ENCODE data around the gene SNRNP40. TPM values are rescaled to one million over a fixed set of nuclear protein-coding genes. Genes with fewer than 3 reads are reported as not detected.
"Not testable (repeated sequence)": the region's sequence is repeated elsewhere in the genome, so short reads cannot be mapped to it uniquely, and the experiment has no call there.

Gene SNRNP40
- total and polyA plus RNA-seq, 4 donors: 12.3 to 74.3 (median 19.8) TPM

GRCh38 chr1:31262393-31262792 is 34.2 kb downstream of the SNRNP40 start:
- 95% methylated on average over 5 of the region's 5 CpGs for WGBS
- not testable (repeated sequence) for DNase-seq (ENCODE audit: low spot score); H3K9me3 ChIP-seq (ENCODE audit: control insufficient read depth in 4 of 4, low read length in 3 of 4); H3K27ac ChIP-seq (ENCODE audit: low read depth in 1 of 2, low read length in 2 of 2); H3K27me3 ChIP-seq (ENCODE audit: control insufficient read depth in 4 of 4, insufficient read depth in 4 of 4, low read length in 3 of 4); H3K9ac ChIP-seq (ENCODE audit: low read depth in 1 of 2, low read length in 2 of 2); H3K4me3 ChIP-seq (ENCODE audit: low read depth in 1 of 3, low read length in 3 of 3); H3K4me1 ChIP-seq (ENCODE audit: control insufficient read depth in 4 of 4, insufficient read depth in 4 of 4, low read length in 3 of 4)
- H3K36me3 ChIP-seq (ENCODE audit: control insufficient read depth in 4 of 4, insufficient read depth in 3 of 4, low read depth in 1 of 4, low read length in 3 of 4): peaks cover 9 to 56% (median 44%) of the 10 kb centered on the region in 4 donors

- TF ChIP-seq REST (IDR thresholded peaks at IDR 0.05) (no peak), RAD21 (IDR thresholded peaks at IDR 0.05) (no peak), HNF4G (IDR thresholded peaks at IDR 0.05) (no peak), HNF4A (conservative IDR thresholded peaks at IDR 0.05) (no peak), JUND (IDR thresholded peaks at IDR 0.05) (no peak), NR2F2 (IDR thresholded peaks at IDR 0.05) (no peak), MAX (IDR thresholded peaks at IDR 0.05) (no peak), RXRA (IDR thresholded peaks at IDR 0.05) (no peak), FOXA1 (IDR thresholded peaks at IDR 0.05) (no peak), TAF1 (conservative IDR thresholded peaks at IDR 0.05) (no peak), ZBTB33 (IDR thresholded peaks at IDR 0.05) (no peak), GABPA (IDR thresholded peaks at IDR 0.05 in 1 of 2, conservative IDR thresholded peaks at IDR 0.05 in 1 of 2) (no peak), ATF3 (IDR thresholded peaks at IDR 0.05) (no peak), EGR1 (IDR thresholded peaks at IDR 0.05; ENCODE audit: low read depth in 2 of 2) (no peak), FOXA2 (IDR thresholded peaks at IDR 0.05) (no peak), YY1 (IDR thresholded peaks at IDR 0.05) (no peak)
- Histone ChIP-seq H3K27ac (ENCODE audit: low read depth in 1 of 2, low read length in 2 of 2) (no peak overlapping the region), H3K36me3 (ENCODE audit: control insufficient read depth in 4 of 4, insufficient read depth in 3 of 4, low read depth in 1 of 4, low read length in 3 of 4) (peaks cover 9 to 52% (median 42%) of the 10 kb centered on the region in 4 donors), H3K27me3 (ENCODE audit: control insufficient read depth in 4 of 4, insufficient read depth in 4 of 4, low read length in 3 of 4) (no peaks in the 10 kb centered on the region), H3K9me3 (ENCODE audit: control insufficient read depth in 4 of 4, low read length in 3 of 4) (no peaks in the 10 kb centered on the region), H3K9ac (ENCODE audit: low read depth in 1 of 2, low read length in 2 of 2) (no peak overlapping the region), H3K4me1 (ENCODE audit: control insufficient read depth in 4 of 4, insufficient read depth in 4 of 4, low read length in 3 of 4) (peaks cover 0 to 3% (median 1%) of the 10 kb centered on the region in 4 donors), H3K4me3 (ENCODE audit: low read depth in 1 of 3, low read length in 3 of 3) (no peak overlapping the region)
- no peak for DNase-seq (ENCODE audit: low spot score)
- over 99% methylated on average over 3 of the region's 3 CpGs for WGBS
Observed at GRCh38 chr1:31261916-31262315, 34.7 kb downstream of the SNRNP40 start.
